GM19463 (cell line): ENCODE data around the gene DACH1.
"Not testable (repeated sequence)": the region's sequence is repeated elsewhere in the genome, so short reads cannot be mapped to it uniquely, and the experiment has no call there.

Source experiments
- ATAC-seq: cut with Tn5 transposase; IDR thresholded peaks from one replicate; pipeline ENCODE4 v1.9.1; 2021; ENCODE audit warnings: mild to moderate bottlenecking, moderate library complexity; ENCODE audit not compliant: unreplicated experiment

Gene DACH1

DNA sequence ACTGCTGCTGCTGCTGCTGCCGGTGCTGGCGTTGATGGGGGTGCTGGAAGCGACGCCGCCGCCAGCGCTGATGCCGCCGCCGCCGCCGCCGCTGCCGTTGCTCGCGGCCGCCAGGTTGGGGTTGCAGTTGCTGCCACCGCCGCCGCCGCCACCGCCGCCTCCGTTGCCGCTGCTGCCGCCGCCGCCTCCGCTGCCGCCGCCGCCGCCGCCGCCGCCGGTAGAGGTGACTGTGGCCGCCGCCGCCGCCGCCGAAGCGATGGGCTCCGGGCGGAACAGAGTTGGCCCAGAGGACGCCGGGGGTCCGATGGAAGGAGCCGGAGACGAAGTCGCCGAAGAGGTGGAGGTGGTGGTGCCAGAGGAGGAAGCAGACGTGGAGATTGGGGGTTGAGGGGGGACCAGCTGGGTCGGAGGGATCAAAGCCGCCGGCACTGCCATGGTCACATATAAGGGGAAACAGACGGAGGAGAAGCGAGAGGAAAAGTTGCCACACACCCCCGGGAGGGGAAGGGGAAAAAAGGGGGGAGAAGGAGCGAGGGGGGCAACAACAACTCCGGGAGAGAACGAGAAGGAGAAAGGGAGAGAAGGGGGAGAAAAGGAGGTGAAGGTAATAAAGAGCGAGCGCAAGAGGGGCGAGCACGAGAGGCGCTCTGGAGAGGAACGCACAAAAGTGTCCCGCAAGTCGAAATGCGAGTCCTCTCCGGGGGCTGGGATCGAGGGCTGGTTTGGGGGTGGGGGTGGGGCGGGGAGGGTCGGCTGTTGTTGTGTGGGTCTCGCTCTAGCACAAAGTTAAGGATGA lies 471 bp downstream of the DACH1 start:
- ATAC-seq: peak; percentile 33

DNA sequence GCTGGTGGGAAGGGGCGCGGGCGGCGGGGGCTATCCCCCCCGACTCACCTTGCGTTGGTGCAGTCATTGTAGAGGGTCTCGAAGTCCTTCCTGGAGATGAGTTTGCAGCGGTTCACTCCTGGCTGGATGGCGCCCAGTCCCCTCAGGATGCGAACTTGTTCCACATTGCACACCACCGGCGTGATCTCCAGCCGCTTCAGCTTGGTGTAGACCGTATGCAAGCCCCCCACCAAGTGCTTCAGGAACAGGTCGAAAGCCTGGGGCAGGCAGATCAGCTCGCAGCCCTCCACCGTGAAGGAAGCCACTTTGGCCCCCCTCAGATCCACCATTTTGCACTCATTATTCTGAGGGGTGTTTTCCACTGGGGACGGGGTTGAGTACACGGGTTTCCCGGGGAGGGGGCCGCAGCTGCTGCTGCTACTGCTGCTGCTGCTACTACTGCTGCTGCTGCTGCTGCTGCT lies 1.1 kb downstream of the DACH1 start:
- ATAC-seq: no peak

GRCh38 chr13:71864986-71865873 lies 1.8 kb downstream of the DACH1 start:
- no peak for ATAC-seq

DNA sequence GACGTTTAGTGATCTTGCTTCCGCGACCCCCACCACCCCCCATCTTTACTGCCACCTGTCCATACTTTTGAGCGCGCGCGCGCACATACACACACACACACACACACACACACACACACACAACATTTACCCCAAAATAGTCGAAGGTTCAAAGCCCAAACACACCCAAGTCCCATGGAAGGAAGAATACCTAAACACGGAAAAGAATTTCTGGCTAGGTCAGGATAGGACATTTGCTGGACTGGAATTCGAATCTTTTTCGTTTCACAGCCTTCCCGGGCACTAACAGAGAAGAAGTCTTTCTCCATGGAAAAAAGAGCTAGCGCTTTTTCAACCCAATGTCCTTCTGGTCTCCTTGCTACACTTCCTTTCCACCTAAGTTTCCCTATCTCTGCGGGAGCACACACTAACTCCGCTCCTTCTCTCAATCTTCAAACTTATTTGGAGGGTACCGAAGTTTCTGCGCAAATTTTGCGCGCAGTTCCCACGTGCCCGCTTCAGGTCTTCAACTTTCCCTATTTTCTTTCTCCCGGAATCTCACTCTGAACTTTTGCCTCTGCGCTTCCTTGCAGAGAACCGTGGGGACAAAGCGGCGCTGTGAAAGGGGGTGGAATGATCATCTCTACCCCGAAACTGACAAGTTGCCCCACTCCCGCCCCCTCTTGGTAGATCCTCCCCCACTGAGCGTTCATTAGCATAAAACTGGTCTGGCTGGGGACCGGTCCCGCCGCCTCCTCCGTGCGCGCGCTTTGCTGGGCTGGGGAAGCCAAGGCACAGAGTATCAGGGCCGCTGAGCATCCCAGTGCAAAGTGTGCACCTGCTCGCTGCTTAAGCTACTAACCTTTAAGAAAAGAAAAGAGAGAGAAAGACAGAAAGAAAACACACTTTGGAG lies 2.7 kb downstream of the DACH1 start:
- ATAC-seq: no peak

- ATAC-seq: no peak
Measured at GRCh38 chr13:71863254-71863865, 3.6 kb downstream of the DACH1 start.

- ATAC-seq: no peak
Measured at GRCh38 chr13:71862459-71862943, 4.5 kb downstream of the DACH1 start.

GRCh38 chr13:71861769-71862458 lies 5.1 kb downstream of the DACH1 start:
- ATAC-seq: no peak

DNA sequence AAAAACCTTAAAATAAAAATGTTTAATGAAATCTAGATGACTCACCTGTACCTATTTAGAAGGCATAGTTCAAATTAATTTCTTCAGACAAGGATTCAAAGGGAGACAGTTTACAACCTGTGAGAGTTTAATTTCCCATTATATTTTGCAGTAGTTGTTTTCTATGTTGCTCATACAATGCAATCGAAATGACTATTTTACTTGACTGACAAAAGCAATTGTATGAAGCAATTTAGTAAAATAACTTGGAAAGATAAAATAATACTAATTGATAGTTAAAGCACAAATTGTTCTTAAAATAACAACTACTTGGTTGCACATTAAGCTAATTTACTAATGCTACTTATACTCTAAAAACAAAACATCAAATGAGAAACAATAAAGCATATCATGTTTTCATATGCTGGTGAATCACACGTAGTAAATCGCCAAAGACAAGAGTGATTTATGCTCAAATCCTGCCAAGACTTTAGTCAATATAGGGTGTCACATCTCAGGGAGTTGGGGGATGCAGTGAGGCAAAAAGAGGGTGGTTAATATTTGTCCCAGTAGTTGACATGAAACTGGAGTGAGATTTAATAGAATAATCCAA lies 6.4 kb downstream of the DACH1 start:
- ATAC-seq: no peak

GRCh38 chr13:71858647-71859046 lies 8.4 kb downstream of the DACH1 start:
- no peak for ATAC-seq

DNA sequence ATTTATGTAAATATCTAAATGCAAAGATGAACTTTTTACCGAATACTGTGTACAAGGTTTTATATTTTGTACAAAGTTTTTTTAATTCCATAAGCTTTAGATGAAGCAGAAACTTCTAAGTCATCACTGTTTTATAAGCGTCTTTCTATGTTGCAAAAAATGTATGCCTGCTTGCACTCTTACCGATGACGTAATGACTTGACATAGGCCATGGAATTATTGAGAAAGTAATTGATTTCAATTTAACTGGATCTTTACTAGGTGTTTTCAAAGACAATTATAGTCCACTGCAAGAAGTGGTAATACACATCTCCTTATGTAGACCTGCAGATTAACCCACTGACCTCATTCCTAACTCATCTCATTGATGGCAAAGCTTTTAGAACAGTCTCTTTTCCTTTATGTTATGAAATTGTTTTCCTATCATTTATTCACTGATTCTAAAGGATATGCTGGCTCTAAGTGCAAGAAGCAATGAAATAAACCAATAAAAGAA lies 10.4 kb downstream of the DACH1 start:
- ATAC-seq: no peak

GRCh38 chr13:71854401-71854800 lies 12.6 kb downstream of the DACH1 start:
- ATAC-seq: no peak

DNA sequence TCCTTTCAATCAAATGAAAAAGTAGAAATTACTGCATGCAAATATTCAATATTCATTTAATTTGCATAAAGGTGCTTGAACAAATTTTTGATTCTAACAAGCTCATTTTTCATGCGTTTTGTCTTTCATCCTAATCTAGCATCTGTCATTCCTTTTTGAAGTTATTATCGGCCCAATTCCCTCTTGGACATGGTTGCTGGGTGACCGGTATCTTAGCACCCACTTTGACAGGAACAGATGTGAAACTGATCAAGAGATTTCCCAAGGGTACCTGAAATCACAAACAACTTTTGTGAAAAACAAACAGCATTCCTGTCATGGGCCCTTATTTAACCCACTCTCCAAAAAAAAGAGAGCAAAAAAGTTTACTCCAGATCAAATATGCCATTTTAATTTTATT lies 13.3 kb downstream of the DACH1 start:
- ATAC-seq: no peak

DNA sequence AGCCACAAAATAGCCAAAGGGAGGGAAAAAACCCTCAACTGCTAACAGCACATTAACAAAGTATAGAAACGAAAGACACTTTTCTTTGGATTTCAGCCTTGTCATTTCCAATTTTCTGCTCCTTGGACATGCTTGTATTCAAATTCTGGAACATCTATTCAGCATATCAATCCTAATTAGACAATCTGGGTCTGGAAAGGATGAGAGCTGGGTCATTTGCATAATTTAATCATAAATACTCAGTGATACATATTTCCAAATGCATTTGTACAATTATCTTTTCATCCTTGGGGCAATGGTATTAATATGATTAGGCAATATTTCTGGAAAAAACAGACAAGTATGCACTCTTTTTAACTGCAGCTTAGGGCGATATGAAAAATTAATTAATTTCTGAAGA lies 14.3 kb downstream of the DACH1 start:
- ATAC-seq: no peak

DNA sequence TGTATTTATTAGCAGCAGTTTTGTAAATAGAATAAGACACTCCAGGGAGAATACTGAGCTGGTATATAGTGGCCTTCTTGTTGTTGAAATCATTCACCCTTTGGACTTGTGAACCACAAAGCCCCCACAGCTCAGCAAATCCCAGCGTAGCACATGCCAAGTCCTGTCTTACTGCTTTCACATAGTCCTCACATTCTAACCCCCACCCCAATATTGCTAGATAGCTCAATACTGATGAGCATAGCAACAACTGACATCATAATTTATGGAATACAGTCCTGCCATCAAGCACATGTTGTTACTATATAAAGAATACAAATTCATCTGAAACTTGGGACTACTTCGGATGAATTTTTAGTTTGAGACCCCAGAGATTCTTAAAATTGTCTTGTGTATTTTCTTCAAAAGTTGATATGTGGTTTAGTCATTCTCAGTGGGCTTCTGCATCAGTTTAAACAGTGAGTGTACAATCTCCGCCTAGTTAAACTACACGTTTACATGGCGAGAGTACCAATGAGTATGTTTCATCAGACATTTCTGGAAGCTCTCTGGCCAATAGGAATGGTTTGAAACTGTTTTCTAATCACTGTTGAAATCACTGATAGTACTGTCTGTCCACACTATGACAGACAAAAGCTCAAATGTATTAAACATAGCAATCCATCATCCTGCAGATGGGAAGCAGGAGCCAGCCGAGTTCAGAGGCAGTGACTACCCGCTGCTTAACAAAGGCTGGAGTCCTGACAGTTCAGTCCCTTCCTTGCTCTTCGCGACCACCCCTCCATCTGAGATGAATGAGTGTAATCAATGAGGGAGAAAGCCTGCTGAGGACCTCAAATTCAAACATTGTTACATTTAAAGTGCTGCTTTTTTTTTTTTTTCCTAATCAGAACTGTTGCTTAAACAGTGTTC lies 15.2 kb downstream of the DACH1 start:
- no peak for ATAC-seq

- ATAC-seq: no peak
Measured at GRCh38 chr13:71842003-71842402, 25.0 kb downstream of the DACH1 start.

DNA sequence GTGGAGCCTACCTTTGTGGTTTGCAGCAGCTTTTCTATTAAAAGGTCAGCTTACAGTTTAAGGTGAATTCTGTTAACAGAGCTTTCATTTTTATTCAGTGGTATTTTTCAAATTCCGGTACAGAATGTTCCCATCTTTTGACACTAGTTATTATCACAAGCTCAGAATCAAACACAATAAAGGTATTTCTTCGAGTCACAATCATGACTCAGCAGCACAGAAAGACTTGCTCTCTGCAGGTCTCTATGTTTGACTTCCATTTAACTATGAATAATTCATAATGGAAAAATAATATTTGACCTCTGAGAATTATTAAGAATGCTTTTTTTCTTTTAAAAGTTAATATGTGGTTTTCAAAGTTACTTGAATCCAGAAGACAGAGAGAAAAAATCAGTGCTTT lies 28.2 kb downstream of the DACH1 start:
- no peak for ATAC-seq

DNA sequence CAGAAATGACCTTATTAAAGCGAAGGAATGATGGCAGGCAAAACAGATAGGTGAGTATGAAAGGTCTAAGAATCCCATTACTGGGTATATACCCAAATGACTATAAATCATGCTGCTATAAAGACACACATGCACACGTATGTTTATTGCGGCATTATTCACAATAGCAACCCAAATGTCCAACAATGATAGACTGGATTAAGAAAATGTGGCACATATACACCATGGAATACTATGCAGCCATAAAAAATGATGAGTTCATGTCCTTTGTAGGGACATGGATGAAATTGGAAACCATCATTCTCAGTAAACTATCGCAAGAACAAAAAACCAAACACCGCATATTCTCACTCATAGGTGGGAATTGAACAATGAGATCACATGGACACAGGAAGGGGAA lies 29.4 kb downstream of the DACH1 start:
- ATAC-seq: not testable (repeated sequence)

DNA sequence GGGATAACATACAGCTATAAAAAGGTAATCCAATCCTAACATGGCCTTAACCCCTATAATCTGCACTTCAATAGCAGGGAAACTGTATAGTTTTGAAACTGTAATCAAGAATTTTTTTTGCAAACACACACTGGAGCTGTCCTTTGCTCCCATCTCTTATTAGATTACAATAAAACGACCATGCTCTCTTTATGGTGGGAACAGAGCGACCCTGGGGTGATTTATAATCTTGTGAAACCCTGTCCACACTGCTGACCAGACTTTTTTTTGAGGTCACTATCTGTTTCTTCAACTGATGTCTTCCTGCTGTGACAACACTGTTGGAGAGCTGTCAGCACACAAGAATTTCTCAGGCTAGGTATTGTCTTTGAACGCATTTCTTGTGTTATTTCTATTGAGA lies 35.3 kb downstream of the DACH1 start:
- ATAC-seq: no peak
